T-helper 2 cell (primary cell): ENCODE data around the gene CLEC16A.

ENCODE experiments used
- DNase-seq, 5 experiments: peaks; one replicate each; pipeline versions ENCODE4 v3.0.0 to v3.0.0-alpha.2; 2012 to 2022

Gene CLEC16A

GRCh38 chr16:11225677-11226549 is 281.5 kb downstream of the CLEC16A start:
- no peak for DNase-seq

- DNase-seq = no peak
Measured at GRCh38 chr16:11229432-11229831, 285.1 kb downstream of the CLEC16A start.

DNA sequence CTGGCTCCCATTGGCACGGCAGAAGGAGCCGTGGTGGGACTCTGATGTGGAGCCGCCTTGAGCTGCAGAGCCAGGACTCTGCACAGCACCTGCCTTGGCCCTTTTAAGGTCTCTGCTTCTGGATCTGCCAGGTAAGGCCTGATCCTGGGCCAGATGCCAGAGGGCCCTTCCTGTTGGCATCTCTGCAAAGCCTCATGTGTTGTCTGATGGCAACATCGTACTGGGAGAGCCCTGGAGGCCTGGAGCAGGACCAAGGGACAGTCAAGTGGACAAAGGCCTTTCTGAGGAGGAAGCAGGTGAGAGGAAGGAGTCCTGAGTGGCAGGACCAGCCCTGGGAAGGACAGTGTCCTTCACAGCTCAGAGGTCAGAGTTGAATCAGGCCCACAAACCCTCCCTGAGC is 285.5 kb downstream of the CLEC16A start:
- DNase-seq = no peak

GRCh38 chr16:11231367-11231970 is 287.1 kb downstream of the CLEC16A start:
- DNase-seq = no peak
